Endothelial cell of umbilical vein (primary cell): ENCODE measurements around the gene KAZN. TPM values are rescaled to one million over a fixed set of nuclear protein-coding genes. Genes with fewer than 3 reads are reported as not detected.

Experiments used
- BruUV-seq: library from RNA; stranded (reverse); fragments of 400-500 nt; replicated peaks from 2 replicates; lab custom pipeline; 2021; lab: Mats Ljungman, UMichigan
- CTCF ChIA-PET: fragments of 300-600, 350-600 bp; sonication (Branson Sonifier 250); formaldehyde crosslinking; loops from one replicate; lab custom pipeline; 2021; ENCODE audit warnings: antibody characterized with exemption, inconsistent platforms; lab: Charles Lee
- POLR2A ChIA-PET: fragments of 300-600, 350-600 bp; sonication (Branson Sonifier 250); formaldehyde crosslinking; loops from one replicate; lab custom pipeline; 2021; ENCODE audit warnings: antibody characterized with exemption, inconsistent platforms; lab: Charles Lee
- DNase-seq: peaks from one replicate; pipeline ENCODE4 v3.0.0-alpha.2; 2011; ENCODE audit warnings: low read depth, low spot score
- FAIRE-seq: peaks from 2 replicates; lab custom pipeline; 2011; peaks lifted over from hg19 to GRCh38; lab: Jason Lieb, UNC
- H2AFZ ChIP-seq: 2 replicates; pipeline ENCODE4 v1.6.0; 2012; ENCODE audit warnings: low read depth, low read length, control low read depth, inconsistent platforms
- H3K27ac ChIP-seq: 2 replicates; pipeline ENCODE4 v1.5.1; 2011; ENCODE audit warnings: low read depth, mild to moderate bottlenecking, control low read depth, low read length, moderate library complexity; ENCODE audit not compliant: insufficient read depth
- H3K27me3 ChIP-seq, 2 experiments: 2 replicates each; pipeline versions ENCODE4 v1.6.0 to v1.6.1; 2011; ENCODE audit warnings: low read length in 2 of 2, mixed read lengths in 1 of 2; ENCODE audit not compliant: control insufficient read depth in 2 of 2, insufficient read depth in 2 of 2
- H3K36me3 ChIP-seq, 2 experiments: 2 replicates in 1 of 2; 3 replicates in 1 of 2; pipeline ENCODE4 v1.5.1; 2011; ENCODE audit warnings: low read length in 2 of 2, mild to moderate bottlenecking in 1 of 2, moderate library complexity in 1 of 2; ENCODE audit not compliant: control insufficient read depth in 2 of 2, insufficient read depth in 2 of 2; ENCODE audit errors: extremely low read depth in 1 of 2
- H3K4me1 ChIP-seq: 3 replicates; pipeline ENCODE4 v1.5.1; 2011; ENCODE audit warnings: mild to moderate bottlenecking, low read length; ENCODE audit not compliant: control insufficient read depth, insufficient read depth; ENCODE audit errors: extremely low read depth
- H3K4me2 ChIP-seq: 2 replicates; pipeline ENCODE4 v1.6.1; 2011; ENCODE audit warnings: low read length, control low read depth, mixed read lengths; ENCODE audit not compliant: insufficient read depth
- H3K4me3 ChIP-seq, 3 experiments: fragments of 200-600 bp in 1 of 3; sonication (generic), shearing (Covaris generic) in 1 of 3; replicated peaks in 1 of 3; 2 replicates each; pipeline ENCODE4 v1.5.1; 2011 to 2016; ENCODE audit warnings: control low read depth in 3 of 3, low read length in 3 of 3, mild to moderate bottlenecking in 2 of 3, inconsistent platforms in 1 of 3, low read depth in 1 of 3, moderate library complexity in 1 of 3; ENCODE audit not compliant: insufficient read depth in 1 of 3
- H3K79me2 ChIP-seq: 2 replicates; pipeline ENCODE4 v1.6.0; 2012; ENCODE audit warnings: low read length, inconsistent platforms; ENCODE audit not compliant: control insufficient read depth, insufficient read depth
- H3K9ac ChIP-seq: replicated peaks from 2 replicates; pipeline ENCODE3; 2011; ENCODE audit warnings: low read length, control low read depth; ENCODE audit not compliant: insufficient read depth; ENCODE audit errors: extremely low read depth
- H3K9me1 ChIP-seq: replicated peaks from 3 replicates; pipeline ENCODE4 v1.6.0; 2011; ENCODE audit warnings: mild to moderate bottlenecking, low read length; ENCODE audit not compliant: control insufficient read depth, insufficient read depth; ENCODE audit errors: extremely low read depth
- H3K9me3 ChIP-seq: replicated peaks from 2 replicates; pipeline ENCODE4 v1.5.1; 2012; ENCODE audit warnings: low read length, inconsistent platforms; ENCODE audit not compliant: control insufficient read depth, insufficient read depth
- H4K20me1 ChIP-seq: replicated peaks from 2 replicates; pipeline ENCODE3; 2011; ENCODE audit warnings: mild to moderate bottlenecking, low read length; ENCODE audit not compliant: control insufficient read depth, insufficient read depth; ENCODE audit errors: extremely low read depth
- CTCF ChIP-seq, 2 donors: IDR thresholded peaks; 1 replicate in 1 of 2; 2 replicates in 1 of 2; pipeline ENCODE4 v1.5.1; 2011; ENCODE audit warnings: low read length in 2 of 2, mild to moderate bottlenecking in 2 of 2, moderate library complexity in 2 of 2, control low read depth in 1 of 2, inconsistent platforms in 1 of 2, low read depth in 1 of 2; ENCODE audit not compliant: insufficient read depth in 1 of 2; ENCODE audit errors: extremely low read depth in 1 of 2
- EZH2 ChIP-seq: IDR thresholded peaks from 2 replicates; pipeline ENCODE4 v1.6.1; 2012; ENCODE audit warnings: borderline replicate concordance, low read depth, mild to moderate bottlenecking, moderate library complexity, low read length, inconsistent platforms; ENCODE audit not compliant: severe bottlenecking
- FOS ChIP-seq: IDR thresholded peaks from 2 replicates; pipeline ENCODE4 v1.6.1; 2011; ENCODE audit warnings: mild to moderate bottlenecking, low read length, moderate library complexity, borderline replicate concordance; ENCODE audit not compliant: insufficient read depth
- GATA2 ChIP-seq: IDR thresholded peaks from 2 replicates; pipeline ENCODE4 v1.7.0; 2011; ENCODE audit warnings: low read depth, mild to moderate bottlenecking, moderate library complexity, mixed read lengths, low read length; ENCODE audit not compliant: insufficient read length, insufficient read depth
- JUN ChIP-seq: IDR thresholded peaks from 2 replicates; pipeline ENCODE4 v1.6.1; 2011; ENCODE audit warnings: borderline replicate concordance, low read depth; ENCODE audit not compliant: insufficient read length, insufficient read depth
- MAX ChIP-seq: IDR thresholded peaks from 2 replicates; pipeline ENCODE4 v1.6.1; 2011; ENCODE audit not compliant: insufficient read depth, insufficient read length
- MYC ChIP-seq: IDR thresholded peaks from one replicate; pipeline ENCODE4 v1.6.1; 2011; ENCODE audit warnings: mild to moderate bottlenecking, low read depth, low read length
- POLR2A ChIP-seq: IDR thresholded peaks from 2 replicates; pipeline ENCODE4 v1.6.1; 2012; ENCODE audit warnings: low read depth, mild to moderate bottlenecking, control low read depth, low read length
- POLR2AphosphoS5 ChIP-seq: IDR thresholded peaks from 2 replicates; pipeline ENCODE4 v1.6.1; 2012; ENCODE audit warnings: low read depth, mild to moderate bottlenecking, control low read depth, low read length, moderate library complexity; ENCODE audit not compliant: insufficient read depth
- dilution Hi-C: fragments of 300-500 bp; cut with MboI; formaldehyde crosslinking; loops from one replicate; pipeline ENCODE4 v1.15.0; 2019; ENCODE audit warnings: low sequenced_read_pairs; ENCODE audit not compliant: extremely low pct_ligation_motif_present
- intact Hi-C: fragments of 100-400 bp; cut with micrococcal nuclease; formaldehyde crosslinking; loops from one replicate; pipeline ENCODE4 v1.10.0; 2022
- polyA plus RNA-seq, 4 experiments: library from polyadenylated mRNA; depleted of rRNA in 3 of 4; stranded (reverse) in 3 of 4; unstranded in 1 of 4; fragments of >200 nt; gene quantifications; 2 replicates each; pipeline versions ENCODE4 v1.2.1 to v1.2.3, GENCODE V29; 2011 to 2012; ENCODE audit warnings: missing spikeins in 1 of 4
- total RNA-seq: library from RNA; stranded (reverse); gene quantifications from 2 replicates; pipeline ENCODE4 v1.2.3, GENCODE V29; 2021

The KAZN gene
- total and polyA plus RNA-seq, 2 donors (not counting 3 experiments of a cell fraction or from before 2014, with no cell fraction given) = 1.6 to 5.8 TPM

GRCh38 chr1:14596591-14596990, 1.9 kb upstream of the KAZN start:
- H3K79me2 ChIP-seq = no peaks in the 10 kb centered on the region
- no TSS peak for BruUV-seq
- H4K20me1 ChIP-seq = no peaks in the 10 kb centered on the region
- H3K36me3 ChIP-seq = no peaks in the 10 kb centered on the region
- H3K9me1 ChIP-seq = no peaks in the 10 kb centered on the region
- intact Hi-C loops (no loop called here), dilution Hi-C loops (no loop called here)
- no peaks in the 10 kb centered on the region for H3K9me3 ChIP-seq
- no peak overlapping the region for H3K4me3 ChIP-seq
- H3K4me1 ChIP-seq = no peaks in the 10 kb centered on the region
- H3K9ac ChIP-seq = no peak overlapping the region
- H3K27me3 ChIP-seq = peaks cover 0 to 5% of the 10 kb centered on the region in 2 experiments
- H2AFZ ChIP-seq = no peak overlapping the region
- no peak overlapping the region for H3K4me2 ChIP-seq
- POLR2A ChIA-PET = no interaction called here
- H3K27ac ChIP-seq = no peak overlapping the region
- DNase-seq (no peak), FAIRE-seq (no peak)
- TF ChIP-seq POLR2AphosphoS5 = no peak
- no peak for TF ChIP-seq MAX
- TF ChIP-seq POLR2A = no peak
- TF ChIP-seq EZH2 = no peak
- TF ChIP-seq MYC = no peak
- no peak for TF ChIP-seq GATA2
- no peak for TF ChIP-seq JUN
- TF ChIP-seq FOS = no peak
- TF ChIP-seq CTCF (IDR thresholded peaks at IDR 0.05; ENCODE audit: extremely low read depth in 1 of 2, insufficient read depth in 1 of 2, low read depth in 1 of 2, low read length in 2 of 2) = no peak
- CTCF ChIA-PET = no interaction called here
